ENCODE data around the gene GPHA2. TPM values are rescaled to one million over a fixed set of nuclear protein-coding genes. Genes with fewer than 3 reads are reported as not detected.

The GPHA2 gene
- total RNA-seq, 1 donor from 2014 or later = not detected

- DNase-seq = no peak
- no peak for ATAC-seq (ENCODE audit: poor library complexity)
- intact Hi-C loops (cut with DNase I) = no loop called here
Measured at GRCh38 chr11:64916040-64916774, 19.5 kb downstream of the GPHA2 start.

GRCh38 chr11:64915376-64915887 lies 20.3 kb downstream of the GPHA2 start:
- DNase-seq (no peak), ATAC-seq (ENCODE audit: poor library complexity) (no peak)
- intact Hi-C loops (cut with DNase I) = no loop called here

- intact Hi-C loops (cut with DNase I) = no loop called here
- DNase-seq = no peak
- ATAC-seq (ENCODE audit: poor library complexity) = no peak
Measured at GRCh38 chr11:64914123-64914522, 21.6 kb downstream of the GPHA2 start.

- no peak for DNase-seq
- no peak for ATAC-seq (ENCODE audit: poor library complexity)
- intact Hi-C loops (cut with DNase I) = no loop called here
Measured at GRCh38 chr11:64913171-64913727, 22.4 kb downstream of the GPHA2 start.

GRCh38 chr11:64911689-64912088 lies 24.0 kb downstream of the GPHA2 start:
- intact Hi-C loops (cut with DNase I) = no loop called here
- no peak for ATAC-seq (ENCODE audit: poor library complexity)
- no peak for DNase-seq

GRCh38 chr11:64911142-64911541 lies 24.6 kb downstream of the GPHA2 start:
- ATAC-seq (ENCODE audit: poor library complexity) (no peak), DNase-seq (no peak)
- intact Hi-C loops (cut with DNase I) = no loop called here

- intact Hi-C loops (cut with DNase I) = no loop called here
- no peak for ATAC-seq (ENCODE audit: poor library complexity)
- no peak for DNase-seq
Measured at GRCh38 chr11:64910451-64911093, 25.1 kb downstream of the GPHA2 start.

GRCh38 chr11:64909653-64910343 lies 25.9 kb downstream of the GPHA2 start:
- DNase-seq (no peak), ATAC-seq (ENCODE audit: poor library complexity) (no peak)
- intact Hi-C loops (cut with DNase I) = no loop called here

GRCh38 chr11:64908766-64909165 lies 26.9 kb downstream of the GPHA2 start:
- intact Hi-C loops (cut with DNase I) = no loop called here
- DNase-seq (no peak), ATAC-seq (ENCODE audit: poor library complexity) (no peak)

- intact Hi-C loops (cut with DNase I) = no loop called here
- no peak for ATAC-seq (ENCODE audit: poor library complexity)
- DNase-seq = no peak
Measured at GRCh38 chr11:64906314-64906635, 29.4 kb downstream of the GPHA2 start.

GRCh38 chr11:64905516-64906313 lies 30.0 kb downstream of the GPHA2 start:
- ATAC-seq (ENCODE audit: poor library complexity) = no peak
- DNase-seq = no peak
- intact Hi-C loops (cut with DNase I) = no loop called here

- no peak for ATAC-seq (ENCODE audit: poor library complexity)
- DNase-seq = no peak
- intact Hi-C loops (cut with DNase I) = no loop called here
Measured at GRCh38 chr11:64903291-64903833, 32.3 kb downstream of the GPHA2 start.

GRCh38 chr11:64902102-64902900 lies 33.4 kb downstream of the GPHA2 start:
- ATAC-seq (ENCODE audit: poor library complexity) = no peak
- no peak for DNase-seq
- intact Hi-C loops (cut with DNase I) = no loop called here

GRCh38 chr11:64900774-64901173 lies 34.9 kb downstream of the GPHA2 start:
- no peak for ATAC-seq (ENCODE audit: poor library complexity)
- intact Hi-C loops (cut with DNase I) = no loop called here

GRCh38 chr11:64900263-64900678 lies 35.4 kb downstream of the GPHA2 start:
- ATAC-seq (ENCODE audit: poor library complexity) (no peak), DNase-seq (no peak)
- intact Hi-C loops (cut with DNase I) = no loop called here

More at GRCh38 chr11:64900774-64901173, 34.9 kb downstream of the GPHA2 start:
- DNase-seq = no peak

GRCh38 chr11:64898541-64898940 lies 37.2 kb downstream of the GPHA2 start:
- ATAC-seq (ENCODE audit: poor library complexity) = no peak
- no peak for DNase-seq
- intact Hi-C loops (cut with DNase I) = no loop called here

GRCh38 chr11:64898076-64898445 lies 37.6 kb downstream of the GPHA2 start:
- intact Hi-C loops (cut with DNase I) = no loop called here
- ATAC-seq (ENCODE audit: poor library complexity) = no peak
- no peak for DNase-seq
